CD4-positive, alpha-beta T cell treated with Interleukin-4 for 4 hours (primary cell): ENCODE results near the gene PGAP1.
A peak's percentile ranks its signal among the peaks of the same experiment; 100 is the strongest.

Experiments used
- DNase-seq: peaks from one replicate; pipeline ENCODE4 v3.0.0-alpha.2; 2020

PGAP1 gene

GRCh38 chr2:196884368-196884767, 42.1 kb downstream of the PGAP1 start:
- no peak for DNase-seq

- DNase-seq, result no peak
These were observed 50.1 kb downstream of the PGAP1 start for GRCh38 chr2:196876364-196876763.

GRCh38 chr2:196875414-196875813, 51.1 kb downstream of the PGAP1 start:
- DNase-seq, result no peak

- no peak for DNase-seq
These were observed 53.0 kb downstream of the PGAP1 start for GRCh38 chr2:196873511-196873910.

GRCh38 chr2:196854629-196855028, 71.9 kb downstream of the PGAP1 start:
- no peak for DNase-seq

- no peak for DNase-seq
These were observed 73.0 kb downstream of the PGAP1 start for GRCh38 chr2:196853301-196854087.

GRCh38 chr2:196851088-196851487, 75.4 kb downstream of the PGAP1 start:
- no peak for DNase-seq

GRCh38 chr2:196849895-196850294, 76.6 kb downstream of the PGAP1 start:
- DNase-seq, result no peak

- DNase-seq, result no peak
These were observed 80.2 kb downstream of the PGAP1 start for GRCh38 chr2:196846295-196846694.

GRCh38 chr2:196845371-196845770, 81.1 kb downstream of the PGAP1 start:
- no peak for DNase-seq

- DNase-seq, result no peak
These were observed 86.3 kb downstream of the PGAP1 start for GRCh38 chr2:196840171-196840570.

- no peak for DNase-seq
These were observed 86.9 kb downstream of the PGAP1 start for GRCh38 chr2:196839574-196839973.

- no peak for DNase-seq
These were observed 90.1 kb downstream of the PGAP1 start for GRCh38 chr2:196836440-196836839.

GRCh38 chr2:196830701-196831100, 95.8 kb downstream of the PGAP1 start:
- DNase-seq, result no peak

- no peak for DNase-seq
These were observed 99.2 kb downstream of the PGAP1 start for GRCh38 chr2:196827356-196827755.

- no peak for DNase-seq
These were observed 102.6 kb downstream of the PGAP1 start for GRCh38 chr2:196823750-196824522.

- DNase-seq, result no peak
These were observed 105.3 kb downstream of the PGAP1 start for GRCh38 chr2:196821195-196821594.

- DNase-seq, result no peak
These were observed 117.2 kb downstream of the PGAP1 start, which contains the start of gene C2orf66 for GRCh38 chr2:196809260-196809659. C2orf66 (minus strand) TSS chr2:196809355; CDS start chr2:196809336, 19 bp downstream.

GRCh38 chr2:196808083-196808665, 118.3 kb downstream of the PGAP1 start:
- no peak for DNase-seq

- DNase-seq, result no peak
These were observed 122.1 kb downstream of the PGAP1 start for GRCh38 chr2:196804381-196804780.

- no peak for DNase-seq
These were observed 124.1 kb downstream of the PGAP1 start for GRCh38 chr2:196802401-196802800.

- DNase-seq, result no peak
These were observed 124.7 kb downstream of the PGAP1 start for GRCh38 chr2:196801674-196802261.

- DNase-seq, result peak; percentile 0
These were observed 127.5 kb downstream of the PGAP1 start for GRCh38 chr2:196798980-196799379.
